Measurements from ENCODE around the gene PLAGL2. TPM values are rescaled to one million over a fixed set of nuclear protein-coding genes. Genes with fewer than 3 reads are reported as not detected.
A peak's percentile ranks its signal among the peaks of the same experiment; 100 is the strongest.

The PLAGL2 gene
- total RNA-seq, 3 donors from 2014 or later = 12.9 to 21.9 (median 16.5) TPM

- no peak for DNase-seq
- Histone ChIP-seq H3K36me3 (ENCODE audit: low read depth) (no peaks in the 10 kb centered on the region), H3K9me3 (no peaks in the 10 kb centered on the region), H3K4me3 (peak overlapping the region; percentile 41), H3K4me1 (ENCODE audit: low read depth) (peaks cover 9% of the 10 kb centered on the region)
- intact Hi-C loops (cut with DNase I, micrococcal nuclease) = no loop called here
- peak; percentile 27 for ATAC-seq
- no peak for TF ChIP-seq CTCF (IDR thresholded peaks at IDR 0.05)
These were observed 16.7 kb downstream of the PLAGL2 start for GRCh38 chr20:32190616-32191415.

GRCh38 chr20:32189691-32190615 is 17.6 kb downstream of the PLAGL2 start:
- no peak for TF ChIP-seq CTCF (IDR thresholded peaks at IDR 0.05)
- H3K4me1 ChIP-seq (ENCODE audit: low read depth) = peaks cover 9% of the 10 kb centered on the region
- ATAC-seq (peak; percentile 61), DNase-seq (peak; percentile 49 to 65 (median 59))
- intact Hi-C loops (cut with DNase I, micrococcal nuclease) = no loop called here
- no peaks in the 10 kb centered on the region for H3K36me3 ChIP-seq (ENCODE audit: low read depth)
- H3K4me3 ChIP-seq = peak overlapping the region; percentile 41
- H3K9me3 ChIP-seq = no peaks in the 10 kb centered on the region

- peaks cover 9% of the 10 kb centered on the region for H3K4me1 ChIP-seq (ENCODE audit: low read depth)
- intact Hi-C loops (cut with DNase I, micrococcal nuclease) = no loop called here
- no peak for DNase-seq
- no peaks in the 10 kb centered on the region for H3K9me3 ChIP-seq
- ATAC-seq = no peak
- no peaks in the 10 kb centered on the region for H3K36me3 ChIP-seq (ENCODE audit: low read depth)
- no peak overlapping the region for H3K4me3 ChIP-seq
- TF ChIP-seq CTCF (IDR thresholded peaks at IDR 0.05) = no peak
These were observed 18.5 kb downstream of the PLAGL2 start for GRCh38 chr20:32189123-32189410.

GRCh38 chr20:32188376-32189122 is 19.0 kb downstream of the PLAGL2 start:
- no peak for TF ChIP-seq CTCF (IDR thresholded peaks at IDR 0.05)
- Histone ChIP-seq H3K4me1 (ENCODE audit: low read depth) (peaks cover 9% of the 10 kb centered on the region), H3K9me3 (no peaks in the 10 kb centered on the region), H3K4me3 (no peak overlapping the region), H3K36me3 (ENCODE audit: low read depth) (no peaks in the 10 kb centered on the region)
- intact Hi-C loops (cut with DNase I, micrococcal nuclease) = no loop called here
- DNase-seq (no peak), ATAC-seq (no peak)

GRCh38 chr20:32186506-32186905 is 21.0 kb downstream of the PLAGL2 start:
- DNase-seq (no peak), ATAC-seq (no peak)
- H3K9me3 ChIP-seq = no peaks in the 10 kb centered on the region
- TF ChIP-seq CTCF (IDR thresholded peaks at IDR 0.05) = no peak
- H3K4me3 ChIP-seq = no peak overlapping the region
- H3K4me1 ChIP-seq (ENCODE audit: low read depth) = peaks cover 9% of the 10 kb centered on the region
- H3K36me3 ChIP-seq (ENCODE audit: low read depth) = no peaks in the 10 kb centered on the region
- intact Hi-C loops (cut with DNase I, micrococcal nuclease) = no loop called here

Data from mucosa of descending colon (tissue), 3 donors.